ENCODE measurements around the gene PPP2R5C. TPM values are rescaled to one million over a fixed set of nuclear protein-coding genes. Genes with fewer than 3 reads are reported as not detected.

PPP2R5C gene
- total RNA-seq, 2 donors from 2014 or later = 282 to 355 TPM

DNA sequence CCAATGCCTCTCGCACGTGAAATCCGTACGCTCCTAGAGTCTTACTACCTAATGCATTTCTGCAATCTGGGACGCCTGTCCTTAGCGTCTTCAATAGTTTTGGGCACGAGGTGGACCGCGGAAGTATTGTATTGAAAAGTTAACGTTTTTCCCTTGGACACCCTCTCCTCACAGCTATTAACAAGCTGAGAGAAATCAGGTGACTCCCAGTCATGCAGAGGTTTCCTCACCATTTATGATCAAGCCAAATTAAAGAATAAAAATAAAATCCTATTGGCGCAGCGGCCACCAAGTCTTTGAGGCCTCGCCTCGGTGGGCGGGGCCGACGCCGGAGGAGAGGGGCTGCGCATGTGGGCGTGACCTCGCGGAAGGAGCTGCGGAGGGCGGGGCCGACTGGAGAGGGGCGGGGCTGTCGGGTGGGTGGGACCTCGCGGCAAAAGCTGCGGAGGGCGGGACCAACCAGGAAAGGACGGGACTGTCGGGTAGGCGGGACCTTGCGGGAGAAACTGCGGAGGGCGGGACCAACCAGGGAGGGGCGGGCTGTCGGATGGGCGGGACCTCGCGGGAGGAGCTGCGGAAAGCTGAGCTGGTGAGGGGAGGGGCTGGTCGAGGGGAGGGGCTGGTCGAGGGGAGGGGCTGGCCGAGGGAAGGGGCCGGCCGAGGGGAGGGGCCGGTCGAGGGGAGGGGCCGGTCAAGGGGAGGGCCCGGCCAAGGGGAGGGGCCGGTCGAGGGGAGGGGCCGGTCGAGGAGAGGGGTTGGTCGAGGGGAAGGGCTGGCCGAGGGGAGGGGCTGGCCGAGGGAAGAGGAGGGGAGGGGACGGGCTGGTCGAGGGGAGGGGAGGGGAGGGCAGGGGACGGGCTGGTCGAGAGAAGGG lies 1.1 kb upstream of the PPP2R5C start:
- Mint-ChIP-seq H3K36me3 (peaks cover 9 to 14% of the 10 kb centered on the region in 2 donors), H3K9me3 (no peaks in the 10 kb centered on the region), H3K27ac (peak overlapping the region in 1 of 2 donors; percentile 78)
- DNase-seq (ENCODE audit: low spot score in 2 of 2) (peak; percentile 88 to 93), ATAC-seq (peak; percentile 64 to 78)

DNA sequence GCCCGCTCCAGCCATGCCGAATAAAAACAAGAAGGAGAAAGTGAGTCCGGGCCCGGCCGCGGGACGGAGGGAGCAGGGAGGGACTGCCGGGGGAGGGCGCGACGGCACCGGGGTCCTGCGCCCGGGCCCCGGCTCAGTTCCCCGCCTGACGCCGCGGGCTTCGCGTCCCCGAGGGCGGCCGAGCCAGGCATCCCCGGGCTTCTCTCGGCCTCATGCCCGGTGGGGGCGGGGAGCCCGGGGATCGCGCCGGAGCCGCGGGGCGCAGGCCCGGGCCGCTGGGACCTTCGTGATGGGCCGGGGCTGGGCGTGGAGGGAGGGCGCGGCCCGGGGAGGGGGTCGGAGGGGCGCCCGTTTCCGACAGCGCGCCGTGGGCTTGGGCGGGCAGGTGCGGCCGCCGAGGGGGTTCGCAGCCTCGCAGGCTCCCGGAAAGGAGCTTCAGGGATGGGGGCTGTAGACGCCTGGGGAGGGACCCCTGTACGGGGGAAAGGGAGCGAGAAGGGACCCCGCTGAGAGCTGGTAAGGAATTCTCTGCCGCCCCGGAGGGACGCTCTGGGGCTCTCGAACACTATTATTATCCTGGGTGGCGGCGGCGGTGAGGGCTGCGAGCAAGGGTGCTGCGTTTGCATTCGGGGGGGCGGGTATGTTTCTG lies 496 bp downstream of the PPP2R5C start:
- peak; percentile 2 to 5 for ATAC-seq
- DNase-seq (ENCODE audit: low spot score in 2 of 2) = peak in 1 of 2 donors; percentile 42
- peaks cover 20 to 24% of the 10 kb centered on the region in 2 donors for H3K36me3 Mint-ChIP-seq
- no peaks in the 10 kb centered on the region for H3K9me3 Mint-ChIP-seq
- H3K27ac Mint-ChIP-seq = peak overlapping the region; percentile 29 to 75

DNA sequence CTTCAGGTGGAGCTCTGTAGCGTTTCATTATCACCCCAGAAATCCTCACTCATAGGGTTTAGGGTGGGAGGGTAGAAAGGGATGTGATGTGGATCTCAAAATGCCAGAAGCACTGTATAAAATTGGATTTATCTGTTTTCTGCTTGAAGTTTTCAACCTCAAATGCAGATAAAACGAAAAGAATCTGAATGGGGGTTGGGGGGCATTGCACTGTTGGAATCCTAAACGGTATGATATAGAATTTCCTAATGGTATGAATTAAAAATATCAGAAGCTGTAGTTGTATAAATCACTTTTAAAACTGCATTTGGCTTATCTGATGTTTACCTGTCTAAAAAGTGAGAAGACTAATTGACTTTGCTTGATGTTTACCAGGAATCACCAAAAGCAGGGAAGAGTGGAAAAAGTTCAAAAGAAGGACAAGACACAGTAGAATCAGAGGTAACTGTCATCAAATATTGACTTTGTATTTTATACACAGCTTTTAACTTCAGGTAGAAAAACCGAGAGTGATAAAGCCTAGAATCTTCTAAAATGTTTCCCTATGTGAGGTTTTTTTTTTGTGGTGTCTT lies 1.1 kb downstream of the PPP2R5C start:
- no peak for ATAC-seq
- Mint-ChIP-seq H3K9me3 (no peaks in the 10 kb centered on the region), H3K36me3 (peaks cover 20 to 24% of the 10 kb centered on the region in 2 donors), H3K27ac (peak overlapping the region; percentile 29 to 75)
- no peak for DNase-seq (ENCODE audit: low spot score in 2 of 2)

DNA sequence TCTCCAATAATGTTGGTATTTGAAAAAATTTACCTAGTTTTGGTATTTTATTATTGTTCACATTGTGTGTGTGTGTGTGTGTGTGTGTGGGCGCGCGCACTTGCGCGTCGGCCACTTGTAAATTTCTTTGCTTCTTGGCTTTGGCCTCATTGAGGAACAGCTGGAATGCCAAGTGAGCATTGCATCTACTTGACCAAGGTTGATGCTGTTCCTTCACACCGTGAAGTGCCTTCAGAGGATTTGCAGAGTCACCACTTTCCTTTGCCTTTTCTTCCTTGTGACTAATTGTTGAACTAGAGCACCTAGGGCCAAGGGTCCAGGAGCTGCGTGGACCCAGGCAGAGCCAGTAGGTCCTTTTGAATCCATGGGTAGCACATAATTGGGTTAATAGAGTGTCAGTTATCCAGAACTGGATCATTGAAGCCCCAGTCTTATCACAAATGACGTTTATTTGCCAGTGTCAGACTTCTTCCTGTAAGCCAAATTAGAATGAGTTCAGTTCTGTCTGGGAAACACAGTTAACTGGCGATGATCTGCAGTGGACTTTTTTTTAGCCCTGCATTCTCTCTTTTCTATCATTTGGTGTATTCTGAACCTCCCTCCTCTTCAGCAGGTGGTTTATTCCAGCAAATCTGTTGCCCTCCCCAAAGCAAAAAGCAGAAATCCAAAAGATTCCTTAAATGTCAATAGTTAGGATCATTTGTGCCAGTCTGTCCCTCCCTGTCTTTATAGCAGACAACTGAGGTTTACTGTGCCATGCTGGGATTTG lies 2.6 kb downstream of the PPP2R5C start:
- no peak for ATAC-seq
- peak overlapping the region in 1 of 2 donors; percentile 18 for H3K27ac Mint-ChIP-seq
- peaks cover 20 to 24% of the 10 kb centered on the region in 2 donors for H3K36me3 Mint-ChIP-seq
- DNase-seq (ENCODE audit: low spot score in 2 of 2) = no peak
- no peaks in the 10 kb centered on the region for H3K9me3 Mint-ChIP-seq

DNA sequence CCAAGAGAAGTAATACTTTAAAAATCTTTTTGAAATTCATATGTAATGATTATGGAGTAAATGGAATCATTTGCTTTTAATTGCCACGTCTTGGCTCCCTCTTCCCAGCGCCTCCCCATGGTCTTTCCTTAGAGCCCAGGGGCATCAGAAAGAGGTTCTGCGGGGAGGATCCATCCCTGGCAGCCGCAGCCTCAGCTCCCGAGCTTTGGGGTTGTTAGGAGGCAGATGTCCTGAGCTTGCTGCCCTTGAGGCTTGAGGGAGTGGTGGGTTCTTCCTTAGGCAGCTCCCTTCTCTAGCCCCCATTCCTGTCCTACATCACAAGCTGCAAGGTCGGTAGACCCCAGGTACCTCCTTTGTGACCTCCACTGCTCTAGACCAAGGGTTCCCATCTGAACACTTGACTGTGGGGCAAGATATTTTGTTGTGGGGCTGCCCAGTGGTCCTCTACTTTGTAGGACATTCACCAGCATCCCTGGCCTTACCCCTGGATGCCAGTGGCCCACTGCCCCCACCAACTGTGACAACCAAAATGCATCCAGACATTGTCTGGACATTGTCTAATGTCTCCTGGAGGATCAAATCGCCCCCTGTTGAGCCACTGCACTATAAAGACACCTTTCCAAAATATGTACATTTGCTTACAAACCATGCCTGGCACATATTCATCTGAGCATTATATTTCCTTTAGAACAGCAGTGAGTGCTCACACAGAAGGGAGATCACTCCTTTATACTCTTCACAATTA lies 6.3 kb downstream of the PPP2R5C start:
- ATAC-seq = no peak

DNA sequence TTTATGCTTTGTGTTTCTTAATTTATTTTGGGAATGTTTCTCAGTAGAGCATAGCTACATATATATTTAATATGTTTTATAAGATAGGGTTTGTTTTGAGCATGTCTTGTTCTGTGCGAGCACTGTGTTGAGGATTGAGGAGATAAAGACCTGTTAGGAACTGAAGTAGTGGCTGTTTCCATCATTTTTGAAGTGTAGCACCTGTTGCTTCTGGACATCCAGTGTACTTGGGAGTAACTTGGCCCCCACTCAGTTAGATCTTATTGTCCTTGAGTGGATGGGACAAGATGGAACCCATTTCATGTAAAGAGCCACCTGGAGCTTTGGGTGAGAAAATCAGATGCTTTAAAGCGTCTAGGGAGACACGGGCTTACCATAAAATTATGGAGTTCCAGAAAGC lies 8.7 kb downstream of the PPP2R5C start:
- no peak for DNase-seq (ENCODE audit: low spot score in 2 of 2)
- ATAC-seq = no peak

More for the DNA sequence above, 6.3 kb downstream of the PPP2R5C start:
- Mint-ChIP-seq H3K9me3 (no peaks in the 10 kb centered on the region), H3K36me3 (peaks cover 20% of the 10 kb centered on the region in 2 donors), H3K27ac (no peak overlapping the region)
- no peak for DNase-seq (ENCODE audit: low spot score in 2 of 2)

DNA sequence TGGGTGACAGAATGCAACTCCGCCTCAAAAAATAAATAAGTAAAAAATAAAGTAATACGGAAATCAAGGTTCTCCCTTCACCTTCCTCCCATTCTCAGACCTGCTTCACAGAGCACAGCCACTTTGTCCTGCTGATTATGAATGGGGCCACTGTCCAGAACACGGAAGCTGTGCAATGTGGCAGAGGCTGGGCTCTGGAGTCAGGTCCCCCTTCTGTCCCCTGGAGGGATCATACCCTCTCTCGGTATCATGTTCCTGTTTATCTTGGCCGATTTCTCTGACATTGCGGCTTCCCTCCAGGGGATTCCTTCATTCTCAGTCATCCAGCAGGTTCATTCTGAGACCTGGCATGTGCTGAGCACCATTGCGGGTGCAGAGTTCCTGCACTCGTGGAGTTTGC lies 11.3 kb downstream of the PPP2R5C start:
- ATAC-seq (no peak), DNase-seq (ENCODE audit: low spot score in 2 of 2) (no peak)
- Mint-ChIP-seq H3K36me3 (no peaks in the 10 kb centered on the region), H3K27ac (no peak overlapping the region), H3K9me3 (no peaks in the 10 kb centered on the region)

More for the DNA sequence above, 8.7 kb downstream of the PPP2R5C start:
- peaks cover 9 to 12% of the 10 kb centered on the region in 2 donors for H3K36me3 Mint-ChIP-seq
- H3K27ac Mint-ChIP-seq = no peak overlapping the region
- no peaks in the 10 kb centered on the region for H3K9me3 Mint-ChIP-seq

DNA sequence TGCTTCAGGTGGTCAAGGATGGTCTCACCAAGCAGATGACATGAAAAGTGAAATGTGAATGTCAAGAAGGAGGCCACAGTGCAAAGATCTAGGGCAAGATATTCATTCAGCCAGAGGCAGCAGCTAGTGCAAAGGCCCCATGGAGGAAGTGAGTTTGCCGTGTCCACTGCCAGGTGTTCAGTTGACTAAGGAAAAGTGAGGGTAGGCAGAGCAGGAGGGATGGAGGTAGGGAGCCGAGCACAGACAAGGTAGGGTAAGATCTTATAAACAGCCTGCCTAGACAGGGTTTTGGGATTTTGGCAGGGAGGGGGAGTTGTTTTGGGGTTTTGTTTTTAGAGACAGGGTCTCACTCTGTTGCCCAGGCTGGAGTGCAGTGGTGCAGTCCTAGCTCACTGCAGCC lies 11.9 kb downstream of the PPP2R5C start:
- no peak for DNase-seq (ENCODE audit: low spot score in 2 of 2)
- no peak overlapping the region for H3K27ac Mint-ChIP-seq
- ATAC-seq = no peak
- peaks cover 0 to 5% of the 10 kb centered on the region in 2 donors for H3K36me3 Mint-ChIP-seq
- no peaks in the 10 kb centered on the region for H3K9me3 Mint-ChIP-seq

DNA sequence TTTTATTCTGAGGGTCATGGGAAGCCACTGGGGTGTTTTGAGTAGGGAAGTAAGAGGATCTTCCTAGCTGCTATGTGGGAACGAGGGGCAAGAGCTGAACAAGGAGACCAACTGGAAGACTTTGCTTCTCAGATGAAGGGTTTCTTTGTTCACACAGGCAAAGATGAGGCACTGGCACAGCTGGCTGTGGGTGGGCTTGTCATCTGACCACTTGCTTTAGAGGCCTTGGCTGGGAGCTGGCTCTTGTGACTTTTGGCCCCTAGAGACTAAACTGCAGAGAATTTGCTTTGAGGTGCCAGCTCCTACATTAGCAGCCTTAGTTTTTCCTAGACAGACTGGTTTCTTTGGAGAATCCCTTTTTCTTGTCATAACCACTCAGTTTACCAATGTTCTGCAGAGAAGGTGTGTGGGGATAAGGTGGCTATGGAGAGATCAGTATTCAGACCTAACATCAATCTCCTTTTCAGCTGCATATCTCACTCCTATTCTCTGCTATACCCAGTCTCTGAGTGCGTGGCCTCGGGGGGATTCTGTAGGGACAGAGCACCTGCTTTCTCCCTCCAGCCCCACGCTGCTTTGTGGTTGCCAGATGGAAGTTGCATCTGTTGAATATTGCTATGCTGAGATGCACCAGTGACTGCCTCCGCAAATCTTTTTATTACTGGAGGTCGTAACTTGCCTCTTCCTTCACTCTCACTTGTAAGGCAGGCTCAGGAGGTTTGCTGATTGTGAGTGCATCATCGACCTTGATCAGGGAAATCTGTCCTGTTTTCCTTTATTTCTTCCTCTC lies 12.7 kb downstream of the PPP2R5C start:
- peak overlapping the region in 1 of 2 donors; percentile 58 for H3K27ac Mint-ChIP-seq
- no peak for ATAC-seq
- DNase-seq (ENCODE audit: low spot score in 2 of 2) = no peak
- peaks cover 0 to 9% of the 10 kb centered on the region in 2 donors for H3K36me3 Mint-ChIP-seq
- no peaks in the 10 kb centered on the region for H3K9me3 Mint-ChIP-seq

DNA sequence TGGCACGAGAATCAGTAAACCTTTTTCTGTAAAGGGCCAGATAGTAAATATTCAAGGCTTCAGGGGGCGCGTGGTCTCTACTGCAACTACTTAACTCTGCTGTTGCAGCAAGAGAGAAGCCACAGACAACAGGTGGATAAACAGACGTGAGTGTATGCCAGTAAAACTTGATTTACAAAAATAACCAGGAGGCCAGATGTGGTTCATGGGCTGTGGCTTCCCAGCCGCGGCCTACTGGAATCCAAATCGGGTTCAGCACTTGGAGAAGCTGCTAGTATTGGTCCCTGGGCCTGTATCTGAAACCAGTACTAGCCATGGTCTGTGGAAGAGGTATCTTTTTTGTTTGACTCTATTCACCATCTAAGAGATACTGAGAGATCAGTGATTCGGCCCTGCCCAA lies 13.3 kb downstream of the PPP2R5C start:
- Mint-ChIP-seq H3K27ac (peak overlapping the region in 1 of 2 donors; percentile 58), H3K9me3 (no peaks in the 10 kb centered on the region)
- no peak for ATAC-seq

DNA sequence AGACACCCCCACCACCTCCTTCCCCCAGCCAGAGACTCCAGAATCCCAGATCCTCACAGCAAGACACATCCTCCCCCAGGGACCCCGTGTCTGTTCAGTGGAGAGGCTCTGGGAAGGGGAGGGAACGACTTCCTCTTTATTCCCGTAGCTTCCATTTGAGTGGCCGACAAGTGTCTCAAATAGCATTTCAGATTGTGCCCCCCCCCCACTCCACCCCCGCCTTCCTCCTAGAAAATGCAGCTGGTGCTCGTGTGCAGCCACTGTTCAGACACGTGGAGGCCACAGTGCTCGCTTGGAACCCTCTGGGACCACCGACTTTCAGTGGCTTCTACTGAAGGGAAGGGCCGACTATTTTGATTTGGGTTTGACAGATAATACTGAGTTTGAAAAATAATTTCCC lies 14.3 kb downstream of the PPP2R5C start:
- DNase-seq (ENCODE audit: low spot score in 2 of 2) = no peak
- H3K36me3 Mint-ChIP-seq = peaks cover 0 to 9% of the 10 kb centered on the region in 2 donors
- H3K9me3 Mint-ChIP-seq = no peaks in the 10 kb centered on the region
- peak overlapping the region in 1 of 2 donors; percentile 79 for H3K27ac Mint-ChIP-seq
- ATAC-seq = no peak

More for the DNA sequence above, 13.3 kb downstream of the PPP2R5C start:
- H3K36me3 Mint-ChIP-seq = peaks cover 0 to 9% of the 10 kb centered on the region in 2 donors
- DNase-seq (ENCODE audit: low spot score in 2 of 2) = no peak

DNA sequence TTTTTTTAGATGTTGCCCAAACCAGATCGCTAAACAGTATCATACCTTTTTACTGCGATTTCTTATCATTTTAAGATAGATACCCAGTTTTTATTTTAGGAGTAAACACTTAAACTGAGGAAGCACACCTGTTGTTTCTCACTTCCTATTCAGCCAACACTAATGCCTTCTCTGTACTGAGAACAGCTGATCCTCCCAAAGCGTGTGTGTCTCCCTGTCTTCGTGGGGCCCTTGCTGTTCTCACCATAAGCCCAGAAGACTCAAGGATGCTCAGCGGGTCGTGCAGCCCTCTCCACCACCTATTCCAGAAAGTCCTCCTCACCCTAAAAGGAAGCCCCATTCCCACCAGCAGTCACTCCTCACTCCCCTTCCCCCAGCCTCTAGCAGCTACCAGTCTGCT lies 14.8 kb downstream of the PPP2R5C start:
- peaks cover 0 to 9% of the 10 kb centered on the region in 2 donors for H3K36me3 Mint-ChIP-seq
- no peak overlapping the region for H3K27ac Mint-ChIP-seq
- no peak for ATAC-seq
- no peaks in the 10 kb centered on the region for H3K9me3 Mint-ChIP-seq
- DNase-seq (ENCODE audit: low spot score in 2 of 2) = no peak

DNA sequence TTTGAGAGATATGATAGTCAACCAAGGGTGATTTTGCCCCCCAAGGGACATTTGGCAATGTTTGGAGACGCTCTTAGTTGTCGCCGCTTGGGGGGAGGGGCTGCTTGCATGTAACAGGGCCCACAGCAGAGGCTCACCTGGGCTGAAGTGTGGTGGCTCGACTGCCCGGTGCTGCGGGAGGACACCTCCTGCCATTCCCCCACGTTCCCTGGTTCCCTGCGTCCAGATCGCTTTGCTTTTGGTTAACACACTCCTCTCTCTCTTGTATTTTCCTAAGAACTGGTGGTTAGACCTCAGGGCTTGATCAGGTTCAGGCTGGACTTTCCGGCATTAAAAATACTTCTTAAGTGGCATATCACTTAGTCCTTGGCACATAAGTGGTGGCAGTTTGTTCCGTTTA lies 18.9 kb downstream of the PPP2R5C start:
- ATAC-seq (no peak), DNase-seq (ENCODE audit: low spot score in 2 of 2) (no peak)
- H3K36me3 Mint-ChIP-seq = peaks cover 0 to 22% of the 10 kb centered on the region in 2 donors
- H3K27ac Mint-ChIP-seq = no peak overlapping the region
- peaks cover 0 to 5% of the 10 kb centered on the region in 2 donors for H3K9me3 Mint-ChIP-seq

DNA sequence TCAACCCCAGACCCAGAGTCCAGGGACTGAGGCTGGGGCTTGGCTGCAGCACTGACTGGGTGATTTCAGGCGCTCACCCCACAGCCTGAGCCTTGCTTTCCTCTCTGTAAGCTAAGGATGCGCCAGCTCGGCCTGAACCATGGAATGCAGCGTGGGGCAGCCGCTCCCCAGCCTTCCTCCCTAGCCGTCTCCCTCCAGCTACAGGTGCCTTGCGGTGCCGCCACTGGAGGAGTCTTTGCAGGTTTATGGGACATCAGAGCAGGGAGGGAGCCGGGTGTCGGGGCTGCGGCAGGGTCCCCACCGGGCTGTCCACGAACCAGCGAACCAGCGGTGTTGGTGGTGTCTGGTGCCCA lies 19.4 kb downstream of the PPP2R5C start:
- Mint-ChIP-seq H3K36me3 (peaks cover 0 to 22% of the 10 kb centered on the region in 2 donors), H3K27ac (no peak overlapping the region), H3K9me3 (peaks cover 0 to 5% of the 10 kb centered on the region in 2 donors)
- peak in 1 of 2 donors; percentile 16 for DNase-seq (ENCODE audit: low spot score in 2 of 2)
- peak; percentile 22 to 54 for ATAC-seq

Data from activated naive CD4-positive, alpha-beta T cell treated with anti-CD3 and anti-CD28 coated beads, Interleukin-2, amount 50 U/mL, for 72 hours (primary cell).